Measurements from ENCODE around the gene RNF208.

RNF208 gene

GRCh38 chr9:137235424-137236237 is 13.6 kb upstream of the RNF208 start:
- Histone ChIP-seq H3K9me3 (no peaks in the 10 kb centered on the region), H3K4me1 (peaks cover 4% of the 10 kb centered on the region), H3K27me3 (no peaks in the 10 kb centered on the region), H3K36me3 (no peaks in the 10 kb centered on the region), H3K4me3 (ENCODE audit: low read depth, low read length) (no peak overlapping the region)
- TF ChIP-seq, protein P1, sequence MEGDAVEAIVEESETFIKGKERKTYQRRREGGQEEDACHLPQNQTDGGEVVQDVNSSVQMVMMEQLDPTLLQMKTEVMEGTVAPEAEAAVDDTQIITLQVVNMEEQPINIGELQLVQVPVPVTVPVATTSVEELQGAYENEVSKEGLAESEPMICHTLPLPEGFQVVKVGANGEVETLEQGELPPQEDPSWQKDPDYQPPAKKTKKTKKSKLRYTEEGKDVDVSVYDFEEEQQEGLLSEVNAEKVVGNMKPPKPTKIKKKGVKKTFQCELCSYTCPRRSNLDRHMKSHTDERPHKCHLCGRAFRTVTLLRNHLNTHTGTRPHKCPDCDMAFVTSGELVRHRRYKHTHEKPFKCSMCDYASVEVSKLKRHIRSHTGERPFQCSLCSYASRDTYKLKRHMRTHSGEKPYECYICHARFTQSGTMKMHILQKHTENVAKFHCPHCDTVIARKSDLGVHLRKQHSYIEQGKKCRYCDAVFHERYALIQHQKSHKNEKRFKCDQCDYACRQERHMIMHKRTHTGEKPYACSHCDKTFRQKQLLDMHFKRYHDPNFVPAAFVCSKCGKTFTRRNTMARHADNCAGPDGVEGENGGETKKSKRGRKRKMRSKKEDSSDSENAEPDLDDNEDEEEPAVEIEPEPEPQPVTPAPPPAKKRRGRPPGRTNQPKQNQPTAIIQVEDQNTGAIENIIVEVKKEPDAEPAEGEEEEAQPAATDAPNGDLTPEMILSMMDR (IDR thresholded peaks at IDR 0.05; ENCODE audit: low read depth, low read length), result peak; percentile 25
- DNase-seq, result no peak

GRCh38 chr9:137234758-137235423 is 12.9 kb upstream of the RNF208 start:
- Histone ChIP-seq H3K9me3 (no peaks in the 10 kb centered on the region), H3K27me3 (no peaks in the 10 kb centered on the region), H3K36me3 (no peaks in the 10 kb centered on the region), H3K4me1 (peaks cover 4% of the 10 kb centered on the region), H3K4me3 (ENCODE audit: low read depth, low read length) (no peak overlapping the region)
- TF ChIP-seq, protein P1 (IDR thresholded peaks at IDR 0.05; ENCODE audit: low read depth, low read length), result no peak
- no peak for DNase-seq

DNA sequence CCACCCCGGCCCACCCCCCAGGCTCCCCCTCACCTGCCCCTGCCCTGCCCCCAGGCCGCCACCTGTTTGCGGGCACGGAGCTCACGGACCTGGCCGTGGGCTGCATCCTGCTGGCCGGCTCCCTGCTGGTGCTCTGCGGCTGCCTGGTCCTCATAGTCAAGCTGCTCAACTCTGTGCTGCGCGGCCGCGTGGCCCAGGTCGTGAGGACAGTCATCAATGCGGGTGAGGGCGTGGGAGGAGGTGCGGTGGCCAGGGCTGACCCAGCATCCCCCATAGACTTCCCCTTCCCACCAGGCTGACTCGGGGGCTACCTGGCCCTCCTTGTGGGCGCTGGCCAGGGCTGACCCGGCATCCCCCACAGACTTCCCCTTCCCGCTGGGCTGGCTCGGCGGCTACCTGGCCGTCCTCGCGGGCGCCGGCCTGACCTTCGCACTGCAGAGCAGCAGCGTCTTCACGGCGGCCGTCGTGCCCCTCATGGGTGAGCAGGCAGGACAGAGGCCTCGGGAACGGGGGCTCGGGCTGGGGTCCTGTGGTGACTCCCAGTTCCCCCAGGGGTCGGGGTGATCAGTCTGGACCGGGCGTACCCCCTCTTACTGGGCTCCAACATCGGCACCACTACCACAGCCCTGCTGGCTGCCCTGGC is 12.1 kb upstream of the RNF208 start:
- no peak overlapping the region for H3K4me3 ChIP-seq (ENCODE audit: low read depth, low read length)
- no peaks in the 10 kb centered on the region for H3K27me3 ChIP-seq
- DNase-seq, result no peak

DNA sequence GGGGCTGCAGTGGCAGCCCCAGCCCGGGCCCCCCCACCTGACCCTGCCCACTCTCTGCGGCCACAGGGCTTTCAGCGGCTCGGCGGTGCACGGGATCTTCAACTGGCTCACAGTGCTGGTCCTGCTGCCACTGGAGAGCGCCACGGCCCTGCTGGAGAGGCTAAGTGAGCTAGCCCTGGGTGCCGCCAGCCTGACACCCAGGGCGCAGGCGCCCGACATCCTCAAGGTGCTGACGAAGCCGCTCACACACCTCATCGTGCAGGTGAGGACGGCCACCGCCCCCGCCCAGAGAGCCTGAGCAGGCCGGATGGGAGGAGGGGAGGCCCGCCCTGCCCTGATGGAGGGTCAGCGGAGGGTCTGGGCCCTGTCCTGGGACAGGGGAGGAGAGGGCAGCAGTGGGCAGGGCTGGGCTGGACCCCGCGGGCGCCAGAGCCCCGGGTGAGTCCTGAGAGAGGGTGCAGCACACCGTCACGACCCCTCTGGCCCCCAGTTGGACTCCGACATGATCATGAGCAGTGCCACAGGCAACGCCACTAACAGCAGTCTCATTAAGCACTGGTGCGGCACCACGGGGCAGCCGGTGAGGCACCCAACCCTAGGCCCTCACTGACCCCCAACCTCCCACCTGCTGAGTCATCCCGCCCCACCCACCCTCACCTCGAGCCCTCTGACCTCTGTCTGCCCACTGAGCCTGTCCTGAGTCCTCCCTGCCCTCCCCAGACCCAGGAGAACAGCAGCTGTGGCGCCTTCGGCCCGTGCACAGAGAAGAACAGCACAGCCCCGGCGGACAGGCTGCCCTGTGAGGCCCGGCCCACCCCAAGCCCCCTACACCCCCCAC is 11.3 kb upstream of the RNF208 start:
- no peaks in the 10 kb centered on the region for H3K36me3 ChIP-seq
- TF ChIP-seq, protein P1 (IDR thresholded peaks at IDR 0.05; ENCODE audit: low read depth, low read length), result no peak
- H3K27me3 ChIP-seq, result no peaks in the 10 kb centered on the region
- no peaks in the 10 kb centered on the region for H3K9me3 ChIP-seq
- no peak overlapping the region for H3K4me3 ChIP-seq (ENCODE audit: low read depth, low read length)
- peaks cover 11% of the 10 kb centered on the region for H3K4me1 ChIP-seq
- no peak for DNase-seq

More for the DNA sequence above, 12.1 kb upstream of the RNF208 start:
- TF ChIP-seq, protein P1 (IDR thresholded peaks at IDR 0.05; ENCODE audit: low read depth, low read length), result no peak
- no peaks in the 10 kb centered on the region for H3K9me3 ChIP-seq
- no peaks in the 10 kb centered on the region for H3K36me3 ChIP-seq
- H3K4me1 ChIP-seq, result peaks cover 7% of the 10 kb centered on the region

GRCh38 chr9:137232510-137232909 is 10.5 kb upstream of the RNF208 start:
- Histone ChIP-seq H3K36me3 (no peaks in the 10 kb centered on the region), H3K27me3 (no peaks in the 10 kb centered on the region), H3K4me3 (ENCODE audit: low read depth, low read length) (no peak overlapping the region), H3K4me1 (peaks cover 11% of the 10 kb centered on the region), H3K9me3 (no peaks in the 10 kb centered on the region)
- TF ChIP-seq, protein P1 (IDR thresholded peaks at IDR 0.05; ENCODE audit: low read depth, low read length), result no peak
- no peak for DNase-seq

Data from BE2C (cell line).